Measurements from ENCODE around the gene TCF12.
A peak's percentile ranks its signal among the peaks of the same experiment; 100 is the strongest.

TCF12 gene

DNA sequence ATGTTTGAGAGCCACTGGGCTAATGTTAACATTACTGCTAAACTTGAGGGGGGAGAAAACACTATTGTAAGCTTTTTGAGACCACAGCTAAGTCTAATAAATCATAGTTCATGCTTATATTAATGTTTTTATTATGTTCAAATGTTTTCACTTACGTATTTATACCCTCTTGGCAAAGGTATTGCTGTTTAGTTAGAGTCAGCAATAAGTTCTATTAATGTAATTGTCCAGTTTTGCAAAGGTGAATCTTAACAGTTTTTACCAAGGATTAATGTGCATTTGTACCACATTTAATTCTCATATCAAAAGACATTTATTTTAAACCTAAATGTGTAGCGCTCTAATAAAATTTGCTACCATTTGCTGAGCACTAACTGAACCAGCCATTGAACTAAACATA is 251.2 kb downstream of the TCF12 start:
- no peak for DNase-seq (ENCODE audit: low read depth)

DNA sequence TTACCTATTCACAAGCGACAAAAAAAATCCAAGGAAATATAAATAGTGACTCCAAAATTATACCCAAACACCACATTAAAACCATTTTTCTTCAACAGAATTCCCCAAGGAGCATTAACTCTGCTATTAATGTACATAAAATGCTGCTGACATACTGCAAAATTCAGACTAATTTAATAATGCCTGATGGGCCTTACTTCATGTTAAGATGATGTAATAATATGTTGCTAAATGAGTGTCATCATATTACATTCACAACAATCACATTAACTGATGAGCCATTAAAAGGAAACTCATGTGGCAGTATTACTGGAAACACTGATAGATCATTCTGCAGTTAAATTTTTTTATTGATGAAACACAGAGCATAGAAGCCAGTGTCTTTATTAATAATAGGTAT is 253.0 kb downstream of the TCF12 start:
- no peak for DNase-seq (ENCODE audit: low read depth)

DNA sequence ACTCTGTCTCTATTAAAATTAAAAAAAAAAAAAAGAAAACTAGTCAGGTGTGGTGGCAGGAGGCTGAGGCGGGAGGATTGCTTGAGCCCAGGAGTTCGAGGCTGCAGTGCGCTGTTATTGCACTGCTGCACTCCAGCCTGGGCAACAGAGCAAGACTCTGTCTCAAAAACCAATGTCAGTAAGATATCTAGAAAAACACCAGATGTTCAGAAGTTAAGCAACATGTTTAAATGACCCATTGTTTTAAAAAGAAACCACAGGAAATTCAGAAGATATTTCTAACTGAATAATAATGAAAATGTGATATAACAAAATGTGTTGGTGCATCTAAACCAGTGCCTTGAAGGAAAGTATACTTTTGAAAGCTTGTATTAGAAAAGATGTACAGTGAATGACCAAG is 254.5 kb downstream of the TCF12 start:
- DNase-seq (ENCODE audit: low read depth) = no peak

DNA sequence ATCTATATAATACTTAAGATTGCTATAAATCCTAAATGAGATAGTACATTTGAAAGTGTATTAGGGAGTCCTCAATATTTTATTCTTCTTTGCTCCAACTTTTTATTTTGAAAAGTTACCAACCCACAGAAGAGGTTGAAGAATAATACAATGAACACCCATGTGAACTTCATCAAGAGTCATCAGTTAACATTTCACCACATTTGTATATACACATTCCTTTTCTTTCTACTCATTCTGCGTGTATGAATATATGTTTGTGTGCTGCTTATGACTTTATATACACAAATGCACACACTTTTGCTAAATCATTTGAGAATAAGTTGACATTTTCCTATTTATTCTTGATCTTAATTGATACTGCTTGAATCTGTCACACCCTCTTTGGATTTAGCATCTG is 264.6 kb downstream of the TCF12 start:
- DNase-seq (ENCODE audit: low read depth) = no peak

DNA sequence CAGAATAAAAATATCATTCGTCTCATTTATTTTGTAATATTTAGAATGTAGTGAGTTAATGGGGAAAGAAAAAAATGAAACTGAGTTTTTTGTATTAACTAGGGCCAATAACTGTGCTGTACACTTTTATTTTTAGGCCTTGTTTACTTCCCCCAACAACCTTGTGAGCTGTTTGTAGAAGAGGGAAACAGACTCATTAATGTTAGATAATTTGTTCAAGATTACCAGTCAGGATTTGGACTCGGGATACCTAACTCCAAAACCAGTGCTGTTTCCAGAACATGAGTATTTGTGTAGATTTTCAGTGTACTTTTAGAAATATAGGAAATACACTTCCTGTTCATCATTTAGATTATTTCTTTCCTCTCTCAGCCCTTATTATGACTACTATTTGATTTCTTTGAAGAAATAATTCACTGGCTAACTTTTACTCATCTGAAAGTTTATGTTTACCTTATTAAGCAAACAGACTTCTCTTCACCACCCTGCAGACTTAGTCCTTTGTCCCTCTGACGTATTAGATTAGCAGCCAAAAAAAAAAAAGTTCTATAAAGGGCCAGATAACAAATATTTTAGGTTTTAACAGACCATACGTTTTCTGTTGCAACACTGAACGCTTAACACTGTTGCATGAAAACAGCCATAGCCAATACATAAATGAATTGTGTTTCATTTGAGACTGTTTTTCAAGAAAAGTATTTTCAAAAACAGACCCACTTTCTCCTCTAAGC is 265.3 kb downstream of the TCF12 start:
- no peak for DNase-seq (ENCODE audit: low read depth)

DNA sequence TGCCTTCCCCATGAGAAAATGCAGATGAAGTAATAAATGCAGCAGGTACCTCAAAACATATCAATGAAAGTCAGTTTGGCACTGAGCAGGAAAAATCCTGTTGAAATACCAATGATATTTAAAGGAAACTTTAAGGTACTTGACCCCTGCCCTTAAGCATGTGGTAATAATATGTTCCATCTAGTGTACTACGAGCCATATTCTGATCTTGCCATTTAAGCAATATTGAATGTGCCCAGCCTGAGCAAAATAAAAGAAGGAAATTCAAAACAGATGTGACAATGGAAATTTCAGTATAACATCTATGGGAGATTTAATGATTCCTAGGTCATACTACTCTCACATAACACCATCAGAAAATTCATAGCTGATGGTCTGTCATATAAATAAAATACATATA is 266.1 kb downstream of the TCF12 start:
- no peak for DNase-seq (ENCODE audit: low read depth)

DNA sequence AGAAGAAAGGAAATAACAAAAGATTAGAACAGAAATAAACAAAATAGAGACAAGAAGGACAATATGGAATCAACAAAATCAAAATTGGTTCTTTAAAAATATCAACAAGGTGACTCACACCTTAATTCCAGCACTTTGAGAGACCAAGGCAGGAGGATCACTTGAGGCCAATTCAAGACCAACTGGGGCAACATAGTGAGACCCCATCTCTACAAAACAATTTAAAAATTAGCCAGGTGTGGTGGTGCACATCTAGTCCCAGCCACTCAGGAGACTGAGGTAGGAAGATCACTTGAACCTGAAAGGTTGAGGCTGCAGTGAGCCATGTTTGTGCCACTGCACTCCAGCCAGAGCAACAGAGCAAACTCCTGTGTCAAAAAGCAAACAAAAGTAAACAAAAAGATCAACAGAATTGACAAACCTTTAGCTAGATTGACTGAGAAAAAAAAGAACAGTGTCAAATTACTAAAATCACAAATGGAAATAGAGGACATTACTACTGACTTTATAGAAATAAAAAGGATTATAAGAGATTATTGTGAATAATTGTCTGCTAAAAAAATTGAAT is 267.1 kb downstream of the TCF12 start:
- DNase-seq (ENCODE audit: low read depth) = no peak

DNA sequence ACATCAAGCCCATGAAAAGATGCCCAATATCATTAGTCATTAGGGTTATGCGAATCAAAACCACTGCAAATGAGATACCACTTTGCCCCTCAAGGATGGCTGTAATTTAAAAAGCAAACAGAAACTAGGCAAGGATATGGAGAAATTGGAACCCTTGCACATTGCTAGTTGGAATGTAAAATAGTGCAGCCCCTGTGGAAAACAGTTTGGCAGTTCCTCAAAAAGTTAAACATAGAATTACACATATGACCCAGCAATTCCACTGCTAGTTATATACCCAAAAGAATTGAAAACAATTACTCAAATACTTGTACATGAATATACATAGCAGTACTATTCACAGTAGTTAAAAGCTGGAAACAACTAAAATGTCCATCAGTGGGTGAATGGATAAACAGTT is 271.0 kb downstream of the TCF12 start:
- no peak for DNase-seq (ENCODE audit: low read depth)

DNA sequence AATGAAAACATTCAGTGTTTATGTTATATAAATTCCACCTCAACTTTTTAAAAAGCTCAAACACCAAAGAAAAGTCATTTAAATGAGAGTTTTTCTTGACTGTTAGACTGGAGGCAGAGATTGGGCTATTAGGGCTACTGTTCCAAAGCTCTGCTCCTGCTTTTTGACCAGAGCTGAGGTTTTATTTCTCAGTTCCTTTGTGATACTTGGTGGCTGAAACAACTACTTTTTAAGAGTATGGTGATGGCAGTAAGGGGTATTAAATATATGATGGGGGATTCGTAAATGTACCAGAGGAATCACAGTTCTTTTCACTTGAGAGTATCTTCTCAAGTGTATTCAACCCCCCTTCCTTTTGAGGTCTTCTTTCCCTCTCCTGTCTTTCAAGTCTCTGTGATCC is 271.8 kb downstream of the TCF12 start:
- no peak for DNase-seq (ENCODE audit: low read depth)

DNA sequence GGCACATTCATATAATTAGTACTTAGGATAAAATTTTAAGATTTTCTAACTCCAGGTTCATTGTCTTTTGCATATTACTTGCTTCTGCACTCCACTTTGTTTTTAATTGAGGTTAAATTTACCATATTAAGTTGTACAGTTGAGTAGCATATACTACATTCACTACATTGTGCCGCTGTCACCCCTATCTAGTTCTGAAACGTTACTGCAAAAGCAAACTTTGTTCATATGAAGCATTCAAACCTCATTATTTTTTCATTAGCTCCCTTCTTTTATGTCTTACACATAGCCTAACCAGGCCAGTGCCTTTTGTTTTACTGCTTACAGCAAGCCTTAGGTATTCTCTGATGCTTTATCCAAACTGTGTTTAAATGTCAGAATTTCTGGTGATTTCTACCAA is 274.7 kb downstream of the TCF12 start:
- no peak for DNase-seq (ENCODE audit: low read depth)

DNA sequence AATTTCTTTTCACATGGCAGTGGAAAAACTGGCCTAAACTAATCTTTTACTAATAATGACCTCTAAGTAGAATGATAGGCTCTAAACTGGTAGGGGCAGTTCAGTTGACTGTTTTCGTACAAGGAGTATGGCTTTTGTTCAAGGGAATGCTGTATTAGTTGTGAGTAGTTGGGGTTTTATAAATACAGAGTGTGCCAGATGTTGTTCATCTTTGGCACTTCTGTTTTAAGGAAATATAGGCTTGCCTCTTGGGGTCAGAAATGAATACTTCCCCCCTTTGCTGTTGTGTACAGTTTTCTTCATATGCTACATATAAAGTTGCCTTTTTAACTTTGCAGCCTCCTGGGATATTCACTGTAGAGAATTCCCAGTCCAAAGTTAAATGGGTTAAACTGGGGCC is 276.9 kb downstream of the TCF12 start:
- no peak for DNase-seq (ENCODE audit: low read depth)

DNA sequence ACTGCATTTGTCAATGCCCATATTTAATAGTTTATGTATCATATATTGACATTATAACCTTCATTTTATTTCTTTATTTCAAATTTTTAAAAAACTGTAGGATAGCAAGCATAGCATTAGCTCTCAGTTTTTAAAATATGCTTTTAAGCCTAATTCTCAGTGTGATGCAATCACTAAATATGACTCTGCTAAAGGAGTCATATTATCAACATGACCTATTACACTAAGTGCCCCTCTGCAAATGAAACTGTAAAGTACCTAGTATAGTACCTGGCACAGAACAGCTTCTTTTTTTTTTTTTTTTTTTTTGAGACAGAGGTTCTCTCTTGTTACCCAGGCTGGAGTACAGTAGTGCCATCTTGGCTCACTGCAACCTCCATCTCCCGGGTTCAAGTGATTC is 278.4 kb downstream of the TCF12 start:
- DNase-seq (ENCODE audit: low read depth) = no peak

DNA sequence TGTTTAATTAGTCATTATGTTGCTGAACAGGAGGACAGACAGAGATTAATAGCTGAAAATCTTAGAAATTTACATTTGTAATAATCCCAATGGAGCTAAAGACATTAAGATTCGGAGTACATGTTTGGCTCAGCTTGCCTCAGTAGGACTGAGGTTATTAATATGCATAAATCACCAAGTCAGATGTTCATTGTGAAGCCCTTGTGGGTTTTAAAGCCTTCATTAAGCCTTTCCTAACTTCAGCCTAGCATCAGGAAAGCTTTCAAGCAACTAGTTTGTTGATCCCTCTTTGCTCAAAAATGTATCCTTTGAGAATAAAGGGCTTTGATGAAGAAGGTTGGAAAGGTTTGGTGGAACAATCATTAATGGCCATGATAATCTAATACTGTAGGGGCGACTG is 279.7 kb downstream of the TCF12 start:
- DNase-seq (ENCODE audit: low read depth) = no peak

DNA sequence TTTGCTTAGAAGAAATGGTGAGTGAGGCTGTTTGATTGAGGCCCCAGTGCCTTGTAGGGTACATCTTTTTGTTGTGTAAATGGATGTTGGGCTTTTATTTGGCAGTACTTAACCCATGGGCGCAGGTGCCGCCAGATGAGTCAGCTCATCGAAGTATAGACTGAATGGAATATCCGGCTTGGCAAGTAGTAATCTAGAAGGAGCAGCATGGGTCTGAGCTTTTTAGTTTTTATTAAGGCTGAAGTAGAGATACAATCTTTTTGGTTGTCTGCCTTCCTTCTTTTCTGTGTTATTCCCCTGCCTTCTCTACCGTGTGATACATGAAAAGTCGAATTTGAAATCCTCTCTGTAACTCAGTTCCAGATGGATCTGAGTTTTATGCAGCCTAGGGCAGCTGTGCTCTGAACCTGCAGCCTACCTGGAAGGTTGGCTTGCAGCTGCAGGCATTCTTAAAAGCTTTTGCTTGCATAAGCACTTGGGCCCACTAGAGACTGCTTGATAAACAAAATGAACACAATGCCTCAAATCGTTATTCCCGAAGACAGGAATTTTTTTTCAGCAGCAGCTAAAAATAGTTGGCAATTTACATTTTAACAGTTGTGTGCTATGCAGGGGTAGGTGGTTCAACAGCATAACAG is 280.3 kb downstream of the TCF12 start:
- no peak for DNase-seq (ENCODE audit: low read depth)

DNA sequence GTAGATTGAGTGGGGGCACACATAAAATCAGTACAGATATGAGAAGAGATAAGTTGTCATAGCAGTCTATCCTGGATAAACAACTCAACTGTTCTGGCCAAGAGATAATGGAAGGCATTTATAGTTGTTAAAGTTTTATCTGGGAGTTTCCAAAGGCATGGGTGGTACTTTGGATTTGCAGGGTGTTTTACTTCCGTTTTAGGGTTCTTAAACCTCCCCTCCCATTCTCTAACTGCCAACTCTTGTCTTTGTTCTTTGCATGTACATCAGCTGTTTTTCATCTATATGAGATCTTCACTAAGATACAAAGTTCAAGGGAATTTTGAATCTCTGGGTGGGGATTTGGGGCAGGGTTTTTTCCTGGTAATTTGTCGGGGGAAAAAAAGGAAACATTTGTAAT is 283.1 kb downstream of the TCF12 start:
- no peak for DNase-seq (ENCODE audit: low read depth)

DNA sequence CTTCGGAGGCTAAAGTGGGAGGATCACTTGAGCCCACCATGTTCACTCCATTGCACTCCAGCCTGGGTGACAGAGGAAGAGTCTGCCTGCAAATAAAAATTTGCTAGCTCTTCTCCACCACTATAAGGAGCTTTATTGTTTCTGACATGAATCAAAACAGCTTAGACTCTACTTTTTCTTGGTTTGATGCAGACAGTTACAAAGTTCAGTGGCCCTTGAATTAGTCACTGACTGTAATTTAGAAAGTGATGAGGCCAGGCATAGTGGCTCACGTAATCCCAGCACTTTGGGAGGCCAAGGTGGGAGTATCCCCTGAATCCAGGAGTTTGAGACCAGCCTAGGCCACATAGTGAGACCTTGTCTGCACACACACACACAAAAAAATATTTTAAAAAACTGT is 285.5 kb downstream of the TCF12 start:
- no peak for DNase-seq (ENCODE audit: low read depth)

DNA sequence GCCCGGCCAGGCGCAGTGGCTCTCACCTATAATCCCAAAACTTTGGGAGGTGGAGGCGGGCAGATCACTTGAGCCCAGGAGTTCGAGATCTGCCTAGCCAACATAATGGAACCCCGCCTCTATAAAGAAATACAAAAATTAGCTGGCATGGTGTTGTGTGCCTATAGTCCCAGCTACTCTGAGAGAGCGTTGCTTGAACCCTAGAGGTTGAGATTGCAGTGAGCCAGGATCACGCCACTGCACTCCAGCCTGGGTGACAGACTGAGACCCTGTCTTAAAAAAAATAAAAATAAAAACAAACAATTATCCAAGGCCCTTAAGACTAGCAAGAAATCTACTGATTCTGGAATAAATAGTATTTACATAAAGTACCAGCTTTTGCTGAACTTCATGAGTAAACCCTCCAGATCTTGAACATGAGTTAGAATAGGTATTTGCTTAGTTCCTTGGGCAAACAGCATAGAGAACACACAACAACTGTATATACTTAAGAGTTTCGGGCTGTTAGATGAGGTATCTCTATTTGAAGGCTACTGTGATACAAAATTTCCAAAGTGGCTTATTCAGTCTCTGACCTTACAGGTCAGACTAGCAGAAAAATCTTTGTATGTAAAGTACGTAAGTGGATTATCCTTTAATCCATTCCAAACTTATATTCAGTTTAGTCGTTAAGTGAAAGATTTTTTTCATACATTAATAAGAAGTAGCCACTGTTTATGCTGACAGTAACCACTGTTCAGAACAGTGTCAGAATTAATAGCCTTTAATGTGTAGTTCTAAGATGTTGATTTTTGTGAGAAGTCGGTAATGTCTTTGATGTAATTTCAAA is 286.8 kb downstream of the TCF12 start:
- no peak for DNase-seq (ENCODE audit: low read depth)

DNA sequence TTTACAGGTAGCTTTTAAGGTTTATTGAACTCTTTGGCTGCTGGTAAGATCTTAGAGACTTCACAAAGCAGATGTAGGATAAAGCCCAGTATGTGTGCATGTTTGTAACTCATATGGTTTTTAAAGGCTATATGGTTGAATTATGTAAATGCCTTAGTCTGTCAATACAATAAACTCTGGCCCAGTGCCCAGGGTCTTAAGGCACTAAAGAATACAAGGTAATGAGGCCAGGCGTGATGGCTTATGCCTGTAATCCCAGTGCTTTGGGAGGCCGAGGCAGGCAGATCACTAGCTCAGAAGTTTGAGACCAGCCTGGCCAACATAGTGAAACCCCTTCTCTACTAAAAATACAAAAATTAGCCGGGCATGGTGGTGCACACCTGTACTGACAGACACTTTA is 287.6 kb downstream of the TCF12 start:
- no peak for DNase-seq (ENCODE audit: low read depth)

DNA sequence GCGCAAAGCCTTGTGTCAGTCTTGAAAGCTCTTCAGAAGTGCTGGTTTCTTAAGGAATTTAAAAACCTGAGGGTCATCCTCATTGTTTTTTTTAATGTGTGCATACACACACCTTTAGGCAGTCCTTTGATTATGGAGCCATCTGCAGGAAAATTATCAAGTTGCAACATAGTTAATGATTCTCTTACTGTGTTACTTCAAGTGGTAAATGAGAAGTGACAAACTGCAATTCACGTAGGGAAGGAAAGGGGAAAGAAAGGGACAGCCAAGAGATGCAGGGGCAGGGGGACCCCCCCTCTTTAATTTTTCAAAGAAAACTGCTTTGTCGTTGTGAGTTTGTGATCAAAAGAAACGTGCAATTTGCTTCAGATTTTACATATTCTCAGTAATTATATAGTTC is 295.4 kb downstream of the TCF12 start:
- no peak for DNase-seq (ENCODE audit: low read depth)

DNA sequence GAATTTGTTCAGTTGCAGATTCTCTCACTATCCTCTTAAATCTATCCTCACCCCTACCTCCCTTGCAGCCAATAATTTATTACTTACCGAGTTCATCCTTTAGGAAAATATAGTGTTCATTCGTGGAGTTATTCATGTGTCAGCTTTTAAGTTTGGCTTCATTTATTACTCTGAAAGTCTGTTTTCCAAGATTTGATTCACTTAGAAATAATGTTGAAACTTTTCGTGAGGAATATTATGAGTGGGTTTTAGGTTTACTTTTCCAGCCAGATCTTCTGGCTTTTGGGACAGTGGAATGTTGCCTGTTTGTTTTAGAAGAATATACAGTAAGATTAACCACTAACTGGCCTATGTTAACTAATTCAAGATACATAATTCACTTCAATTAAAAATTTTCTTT is 296.9 kb downstream of the TCF12 start:
- no peak for DNase-seq (ENCODE audit: low read depth)

DNA sequence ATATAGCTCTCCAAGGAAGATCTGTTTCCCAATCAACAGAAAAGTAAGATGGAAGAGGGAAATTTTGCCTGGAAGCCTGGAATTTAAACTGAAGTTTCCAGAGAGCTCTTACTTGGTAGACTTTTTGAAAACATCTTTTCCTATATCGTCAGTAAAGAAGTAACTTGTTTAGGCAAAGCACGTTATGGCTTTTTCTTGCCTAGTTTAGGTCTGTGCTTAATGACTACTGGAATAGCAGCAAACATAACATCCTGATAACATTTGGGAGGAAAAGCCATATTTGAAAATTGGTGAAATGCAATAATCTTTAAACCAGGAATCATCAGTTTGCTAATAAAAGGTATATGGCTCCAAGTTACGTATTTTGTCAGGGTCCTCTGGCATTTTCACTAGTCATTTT is 297.4 kb downstream of the TCF12 start:
- DNase-seq (ENCODE audit: low read depth) = no peak

DNA sequence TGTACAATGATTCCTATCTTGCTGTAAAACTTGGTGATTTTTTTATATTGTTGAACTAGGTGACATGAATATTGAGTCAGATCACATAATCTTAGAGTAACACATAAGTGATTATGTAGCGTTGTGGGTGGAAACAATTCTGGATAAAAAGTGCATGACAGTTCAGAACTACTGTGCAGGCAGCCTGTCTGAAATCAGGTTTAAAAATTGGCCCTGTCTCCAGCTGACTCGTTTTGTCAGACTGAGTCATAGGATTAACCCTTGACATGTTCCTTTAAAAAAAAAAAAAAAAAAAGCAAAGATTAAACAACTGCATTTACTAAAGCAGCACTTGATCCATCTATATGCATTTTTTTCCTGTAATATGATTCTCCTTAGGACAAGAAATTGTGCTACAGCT is 297.8 kb downstream of the TCF12 start:
- peak; percentile 42 for DNase-seq (ENCODE audit: low read depth)

Measured in GM04504 (cell line).